Smooth muscle cell (in vitro differentiated cells): ENCODE results near the gene RNLS. TPM values are rescaled to one million over a fixed set of nuclear protein-coding genes. Genes with fewer than 3 reads are reported as not detected.

Experiments
- DNase-seq: peaks from one replicate; lab custom pipeline; 2025; ENCODE audit not compliant: unreplicated experiment; lab: John Stamatoyannopoulos, UW
- H2AFZ ChIP-seq: fragments of 200-600 bp; sonication (generic); 2 replicates; pipeline ENCODE4 v1.6.0; 2016; ENCODE audit warnings: antibody characterized with exemption, low read depth, mild to moderate bottlenecking
- H3F3A ChIP-seq: fragments of 200-600 bp; sonication (generic); 2 replicates; pipeline ENCODE4 v1.6.0; 2017; ENCODE audit warnings: antibody characterized with exemption, low read depth
- H3K27ac ChIP-seq: fragments of 200-600 bp; sonication (generic); 2 replicates; pipeline ENCODE4 v1.5.1; 2016; ENCODE audit warnings: low read depth, mild to moderate bottlenecking
- H3K27me3 ChIP-seq: fragments of 200-600 bp; sonication (generic); 2 replicates; pipeline ENCODE4 v1.6.1; 2016; ENCODE audit warnings: low read depth, mild to moderate bottlenecking
- H3K36me3 ChIP-seq: fragments of 200-600 bp; sonication (generic); 2 replicates; pipeline ENCODE4 v1.5.1; 2016; ENCODE audit warnings: low read depth
- H3K4me1 ChIP-seq: fragments of 200-600 bp; sonication (generic); 2 replicates; pipeline ENCODE4 v1.5.1; 2016; ENCODE audit warnings: low read depth
- H3K4me2 ChIP-seq: fragments of 200-600 bp; sonication (generic); 2 replicates; pipeline ENCODE4 v1.6.0; 2016; ENCODE audit warnings: mild to moderate bottlenecking
- H3K4me3 ChIP-seq: fragments of 200-600 bp; sonication (generic); 2 replicates; pipeline ENCODE4 v1.5.1; 2016; ENCODE audit warnings: mild to moderate bottlenecking
- H3K79me2 ChIP-seq: fragments of 200-600 bp; sonication (generic); 2 replicates; pipeline ENCODE4 v1.6.0; 2016; ENCODE audit warnings: low read depth, mild to moderate bottlenecking
- H3K9ac ChIP-seq: fragments of 200-600 bp; sonication (generic); 2 replicates; pipeline ENCODE4 v1.6.0; 2016; ENCODE audit warnings: low read depth
- H3K9me3 ChIP-seq: fragments of 200-600 bp; sonication (generic); replicated peaks from 2 replicates; pipeline ENCODE4 v1.5.1; 2016; ENCODE audit warnings: low read depth
- H4K20me1 ChIP-seq: fragments of 200-600 bp; sonication (generic); 2 replicates; pipeline ENCODE4 v1.6.0; 2016; ENCODE audit warnings: low read depth
- WGBS: methylation state at CpG from one replicate; pipeline ENCODE4 v1.1.7; 2016; ENCODE audit warnings: low lambda C conversion rate; 5-methylcytosine and 5-hydroxymethylcytosine counted together
- polyA plus RNA-seq: library from polyadenylated mRNA; unstranded; fragments of >200 nt; fragmentation: Nextera tagmentation; extraction: Ambion mirVana; gene quantifications from 2 replicates; pipeline ENCODE4 v1.2.1, GENCODE V29; 2016
- total RNA-seq: library from RNA; depleted of rRNA; stranded (reverse); fragments of >200 nt; gene quantifications from 2 replicates; pipeline ENCODE4 v1.2.3, GENCODE V29; 2014
- TF ChIP-seq, protein P1 (sequence below): fragments of 200-600 bp; sonication (generic); IDR thresholded peaks from 2 replicates; pipeline ENCODE4 v1.5.1; 2017; ENCODE audit warnings: borderline replicate concordance, mild to moderate bottlenecking, antibody characterized with exemption; ENCODE audit not compliant: insufficient read depth, poor library complexity, severe bottlenecking

Gene RNLS
- total and polyA plus RNA-seq, 2 experiments from 2014 or later = 4.8 to 11.2 TPM

GRCh38 chr10:88237896-88238614, 345.1 kb downstream of the RNLS start:
- H3F3A ChIP-seq = no peaks in the 10 kb centered on the region
- no peak overlapping the region for H3K9ac ChIP-seq
- H3K79me2 ChIP-seq = no peaks in the 10 kb centered on the region
- WGBS = 14% methylated on average over 2 of the region's 2 CpGs
- no peak overlapping the region for H3K4me3 ChIP-seq
- H3K27me3 ChIP-seq = no peaks in the 10 kb centered on the region
- no peak for DNase-seq
- H2AFZ ChIP-seq = peak overlapping the region; percentile 67
- H3K4me1 ChIP-seq = peaks cover 16% of the 10 kb centered on the region
- peak overlapping the region; percentile 12 for H3K27ac ChIP-seq
- TF ChIP-seq, protein P1, sequence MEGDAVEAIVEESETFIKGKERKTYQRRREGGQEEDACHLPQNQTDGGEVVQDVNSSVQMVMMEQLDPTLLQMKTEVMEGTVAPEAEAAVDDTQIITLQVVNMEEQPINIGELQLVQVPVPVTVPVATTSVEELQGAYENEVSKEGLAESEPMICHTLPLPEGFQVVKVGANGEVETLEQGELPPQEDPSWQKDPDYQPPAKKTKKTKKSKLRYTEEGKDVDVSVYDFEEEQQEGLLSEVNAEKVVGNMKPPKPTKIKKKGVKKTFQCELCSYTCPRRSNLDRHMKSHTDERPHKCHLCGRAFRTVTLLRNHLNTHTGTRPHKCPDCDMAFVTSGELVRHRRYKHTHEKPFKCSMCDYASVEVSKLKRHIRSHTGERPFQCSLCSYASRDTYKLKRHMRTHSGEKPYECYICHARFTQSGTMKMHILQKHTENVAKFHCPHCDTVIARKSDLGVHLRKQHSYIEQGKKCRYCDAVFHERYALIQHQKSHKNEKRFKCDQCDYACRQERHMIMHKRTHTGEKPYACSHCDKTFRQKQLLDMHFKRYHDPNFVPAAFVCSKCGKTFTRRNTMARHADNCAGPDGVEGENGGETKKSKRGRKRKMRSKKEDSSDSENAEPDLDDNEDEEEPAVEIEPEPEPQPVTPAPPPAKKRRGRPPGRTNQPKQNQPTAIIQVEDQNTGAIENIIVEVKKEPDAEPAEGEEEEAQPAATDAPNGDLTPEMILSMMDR = no peak
- H3K36me3 ChIP-seq = no peaks in the 10 kb centered on the region
- peak overlapping the region; percentile 16 for H3K4me2 ChIP-seq
- H3K9me3 ChIP-seq = no peaks in the 10 kb centered on the region
- H4K20me1 ChIP-seq = no peaks in the 10 kb centered on the region

- WGBS = 96% methylated on average over 2 of the region's 2 CpGs
- Histone ChIP-seq H3F3A (no peaks in the 10 kb centered on the region), H3K9ac (no peak overlapping the region), H3K9me3 (no peaks in the 10 kb centered on the region), H3K36me3 (no peaks in the 10 kb centered on the region), H3K4me2 (no peak overlapping the region), H4K20me1 (no peaks in the 10 kb centered on the region), H2AFZ (no peak overlapping the region), H3K4me1 (peaks cover 20% of the 10 kb centered on the region), H3K4me3 (no peak overlapping the region), H3K27me3 (no peaks in the 10 kb centered on the region), H3K27ac (no peak overlapping the region), H3K79me2 (no peaks in the 10 kb centered on the region)
- TF ChIP-seq, protein P1 = no peak
- no peak for DNase-seq
These were observed 346.9 kb downstream of the RNLS start for GRCh38 chr10:88236121-88236743.

GRCh38 chr10:88234297-88234696, 348.8 kb downstream of the RNLS start:
- Histone ChIP-seq H3K4me3 (no peak overlapping the region), H3K27ac (no peak overlapping the region), H2AFZ (no peak overlapping the region), H3K9me3 (no peaks in the 10 kb centered on the region), H3K4me1 (peaks cover 20% of the 10 kb centered on the region), H3K4me2 (no peak overlapping the region), H3K36me3 (no peaks in the 10 kb centered on the region), H4K20me1 (no peaks in the 10 kb centered on the region), H3K79me2 (no peaks in the 10 kb centered on the region), H3K9ac (no peak overlapping the region), H3F3A (no peaks in the 10 kb centered on the region), H3K27me3 (no peaks in the 10 kb centered on the region)
- 61% methylated on average over 4 of the region's 4 CpGs for WGBS
- DNase-seq = no peak
- TF ChIP-seq, protein P1 = no peak
